Measurements from ENCODE around the gene B2M.
"Not testable (repeated sequence)": the region's sequence is repeated elsewhere in the genome, so short reads cannot be mapped to it uniquely, and the experiment has no call there.

The B2M gene

DNA sequence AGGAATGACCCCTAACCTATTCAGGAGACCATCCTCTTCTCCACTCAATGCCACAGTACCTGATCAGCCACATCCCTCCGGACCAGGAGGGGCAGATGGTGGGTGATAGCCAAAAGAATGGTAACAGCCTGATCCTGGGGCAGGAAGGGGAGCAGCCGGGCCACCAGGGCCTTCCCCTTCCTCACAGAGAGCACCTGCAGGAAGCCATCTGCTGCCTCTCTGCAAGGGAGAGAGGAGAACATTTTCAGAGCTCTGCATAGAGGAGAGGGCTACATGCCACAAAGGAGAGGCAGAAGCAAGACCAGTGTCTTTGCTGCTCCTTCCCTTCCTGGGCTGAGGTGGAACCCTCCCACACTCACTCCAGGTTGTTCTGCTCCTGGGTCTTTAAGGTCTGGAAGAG, 42.4 kb upstream of the B2M start:
- TF ChIP-seq, protein P1, sequence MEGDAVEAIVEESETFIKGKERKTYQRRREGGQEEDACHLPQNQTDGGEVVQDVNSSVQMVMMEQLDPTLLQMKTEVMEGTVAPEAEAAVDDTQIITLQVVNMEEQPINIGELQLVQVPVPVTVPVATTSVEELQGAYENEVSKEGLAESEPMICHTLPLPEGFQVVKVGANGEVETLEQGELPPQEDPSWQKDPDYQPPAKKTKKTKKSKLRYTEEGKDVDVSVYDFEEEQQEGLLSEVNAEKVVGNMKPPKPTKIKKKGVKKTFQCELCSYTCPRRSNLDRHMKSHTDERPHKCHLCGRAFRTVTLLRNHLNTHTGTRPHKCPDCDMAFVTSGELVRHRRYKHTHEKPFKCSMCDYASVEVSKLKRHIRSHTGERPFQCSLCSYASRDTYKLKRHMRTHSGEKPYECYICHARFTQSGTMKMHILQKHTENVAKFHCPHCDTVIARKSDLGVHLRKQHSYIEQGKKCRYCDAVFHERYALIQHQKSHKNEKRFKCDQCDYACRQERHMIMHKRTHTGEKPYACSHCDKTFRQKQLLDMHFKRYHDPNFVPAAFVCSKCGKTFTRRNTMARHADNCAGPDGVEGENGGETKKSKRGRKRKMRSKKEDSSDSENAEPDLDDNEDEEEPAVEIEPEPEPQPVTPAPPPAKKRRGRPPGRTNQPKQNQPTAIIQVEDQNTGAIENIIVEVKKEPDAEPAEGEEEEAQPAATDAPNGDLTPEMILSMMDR (IDR thresholded peaks at IDR 0.05; ENCODE audit: insufficient read depth, low read depth, low read length, missing control alignments) = no peak
- no peak overlapping the region for H3K4me3 ChIP-seq (ENCODE audit: low read length)
- DNase-seq (ENCODE audit: low read depth) = no peak

DNA sequence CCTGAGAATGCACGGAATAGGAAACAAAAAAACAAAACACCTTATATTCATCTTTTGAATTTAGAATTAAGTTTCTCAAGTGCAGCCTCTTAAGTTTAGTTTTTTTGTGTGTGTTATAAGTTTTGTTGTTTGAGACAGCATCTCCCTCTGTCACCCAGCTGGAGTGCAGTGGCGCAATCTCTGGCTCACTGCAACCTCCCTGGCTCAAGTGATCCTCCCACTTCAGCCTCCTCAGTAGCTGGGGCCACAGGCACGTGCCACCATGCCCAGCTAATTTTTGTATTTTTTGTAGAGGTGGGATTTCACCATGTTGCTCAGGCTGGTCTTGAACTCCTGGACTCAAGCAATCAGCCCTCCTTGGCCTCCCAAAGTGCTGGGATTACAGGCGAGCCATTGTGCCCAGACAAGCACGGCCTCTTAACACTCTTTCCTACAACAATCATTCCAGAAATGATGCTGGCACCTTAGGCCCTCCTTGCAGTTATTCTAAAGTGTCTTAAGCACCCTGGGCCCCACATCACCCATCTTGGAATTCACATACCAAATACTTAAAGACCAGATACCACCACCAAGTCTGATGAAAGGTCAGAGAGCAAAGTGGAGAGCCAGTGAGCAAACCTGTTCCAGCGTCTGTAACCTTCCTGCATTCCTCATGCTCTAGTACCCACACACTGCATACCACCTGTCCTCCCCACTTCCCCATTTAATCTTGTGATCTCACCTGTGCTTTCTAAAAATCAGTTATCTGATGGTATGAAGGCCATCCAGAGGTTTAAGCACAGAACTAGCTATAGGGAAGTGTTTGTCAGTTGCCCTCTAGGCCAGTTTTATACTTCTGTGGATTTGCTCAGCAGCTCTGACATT, 41.0 kb upstream of the B2M start:
- no peak for DNase-seq (ENCODE audit: low read depth)
- H3K4me3 ChIP-seq (ENCODE audit: low read length) = no peak overlapping the region
- TF ChIP-seq, protein P1 (IDR thresholded peaks at IDR 0.05; ENCODE audit: insufficient read depth, low read depth, low read length, missing control alignments) = no peak

DNA sequence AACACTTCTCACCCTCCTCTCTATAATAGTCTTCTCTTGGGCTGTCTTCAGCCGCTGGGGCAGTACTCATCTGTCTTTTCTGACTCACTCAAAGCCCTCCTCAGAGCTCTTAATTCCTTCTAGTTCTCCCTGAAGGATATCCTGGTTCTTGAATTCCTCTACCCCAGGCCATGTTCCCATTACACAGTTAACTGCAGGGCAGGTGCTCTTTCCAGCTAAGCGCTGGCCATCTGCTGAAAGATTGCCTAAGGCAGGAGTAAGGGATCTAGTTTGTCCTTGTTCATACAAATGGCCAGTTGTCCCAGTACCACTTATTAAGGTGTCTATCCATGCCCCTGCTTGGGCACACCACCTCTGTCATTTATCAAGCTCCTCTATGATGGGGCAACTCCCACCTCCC, 37.7 kb upstream of the B2M start:
- no peak for DNase-seq (ENCODE audit: low read depth)
- H3K4me3 ChIP-seq (ENCODE audit: low read length) = no peak overlapping the region
- TF ChIP-seq, protein P1 (IDR thresholded peaks at IDR 0.05; ENCODE audit: insufficient read depth, low read depth, low read length, missing control alignments) = no peak

DNA sequence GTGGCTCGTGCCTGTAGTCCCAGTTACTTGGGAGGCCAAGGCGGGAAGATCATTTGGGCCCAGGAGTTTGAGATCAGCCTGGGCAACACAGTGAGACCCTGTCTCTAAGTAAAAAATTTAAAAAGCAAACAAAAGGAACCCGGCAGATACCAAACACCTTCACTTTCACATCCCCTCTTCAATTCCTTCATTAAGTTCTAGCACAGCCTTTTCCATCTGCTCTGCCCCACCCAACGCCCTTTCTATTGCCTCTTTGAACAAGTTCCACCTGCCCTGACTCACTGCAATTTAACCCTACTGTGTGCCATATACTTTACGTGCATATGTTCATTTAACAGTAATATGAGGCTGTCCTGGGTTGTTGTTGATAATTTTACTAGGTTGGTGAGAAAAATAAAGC, 35.4 kb upstream of the B2M start:
- DNase-seq (ENCODE audit: low read depth) = no peak
- no peak overlapping the region for H3K4me3 ChIP-seq (ENCODE audit: low read length)
- TF ChIP-seq, protein P1 (IDR thresholded peaks at IDR 0.05; ENCODE audit: insufficient read depth, low read depth, low read length, missing control alignments) = no peak

DNA sequence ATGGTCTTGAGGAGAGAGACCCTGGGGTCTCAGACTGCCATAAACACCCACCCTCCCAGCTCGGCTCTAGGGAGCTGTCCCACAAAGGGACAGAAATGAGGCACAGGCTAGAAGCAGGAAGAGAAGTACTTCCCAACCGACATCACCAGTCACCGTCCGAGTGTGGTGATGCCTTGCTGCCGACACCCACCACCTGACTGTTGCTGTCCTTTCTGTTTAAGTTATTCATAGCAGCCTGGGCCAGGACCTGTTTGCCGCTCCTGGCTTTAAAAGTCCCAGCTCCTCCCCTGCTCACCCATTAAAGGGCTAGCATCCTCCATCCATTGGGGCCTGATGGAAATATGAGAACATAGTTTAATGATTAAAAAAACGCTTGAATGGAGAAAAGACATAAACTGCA, 34.6 kb upstream of the B2M start:
- TF ChIP-seq, protein P1 (IDR thresholded peaks at IDR 0.05; ENCODE audit: insufficient read depth, low read depth, low read length, missing control alignments) = no peak
- no peak overlapping the region for H3K4me3 ChIP-seq (ENCODE audit: low read length)
- peak; percentile 24 for DNase-seq (ENCODE audit: low read depth)

DNA sequence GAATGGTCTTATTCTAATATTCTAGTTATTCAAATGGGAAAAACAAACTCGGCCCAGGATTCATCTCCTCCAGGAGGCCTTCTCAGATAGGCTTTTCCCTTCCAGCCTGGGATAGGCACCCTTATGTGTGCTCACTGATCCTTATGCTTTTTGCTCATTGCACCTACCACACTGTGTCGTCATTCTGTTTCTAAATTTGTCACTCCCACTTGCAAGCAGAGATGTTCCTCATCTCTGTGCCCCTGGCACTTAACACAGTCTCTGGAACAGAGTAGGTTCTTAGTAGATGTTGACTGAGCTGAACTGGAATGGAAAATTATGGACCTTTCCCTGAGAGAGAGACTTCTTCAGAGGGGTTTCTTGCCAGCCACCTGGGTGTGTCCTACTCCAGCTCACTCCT, 29.1 kb upstream of the B2M start:
- H3K4me3 ChIP-seq (ENCODE audit: low read length) = no peak overlapping the region
- no peak for DNase-seq (ENCODE audit: low read depth)
- TF ChIP-seq, protein P1 (IDR thresholded peaks at IDR 0.05; ENCODE audit: insufficient read depth, low read depth, low read length, missing control alignments) = no peak

DNA sequence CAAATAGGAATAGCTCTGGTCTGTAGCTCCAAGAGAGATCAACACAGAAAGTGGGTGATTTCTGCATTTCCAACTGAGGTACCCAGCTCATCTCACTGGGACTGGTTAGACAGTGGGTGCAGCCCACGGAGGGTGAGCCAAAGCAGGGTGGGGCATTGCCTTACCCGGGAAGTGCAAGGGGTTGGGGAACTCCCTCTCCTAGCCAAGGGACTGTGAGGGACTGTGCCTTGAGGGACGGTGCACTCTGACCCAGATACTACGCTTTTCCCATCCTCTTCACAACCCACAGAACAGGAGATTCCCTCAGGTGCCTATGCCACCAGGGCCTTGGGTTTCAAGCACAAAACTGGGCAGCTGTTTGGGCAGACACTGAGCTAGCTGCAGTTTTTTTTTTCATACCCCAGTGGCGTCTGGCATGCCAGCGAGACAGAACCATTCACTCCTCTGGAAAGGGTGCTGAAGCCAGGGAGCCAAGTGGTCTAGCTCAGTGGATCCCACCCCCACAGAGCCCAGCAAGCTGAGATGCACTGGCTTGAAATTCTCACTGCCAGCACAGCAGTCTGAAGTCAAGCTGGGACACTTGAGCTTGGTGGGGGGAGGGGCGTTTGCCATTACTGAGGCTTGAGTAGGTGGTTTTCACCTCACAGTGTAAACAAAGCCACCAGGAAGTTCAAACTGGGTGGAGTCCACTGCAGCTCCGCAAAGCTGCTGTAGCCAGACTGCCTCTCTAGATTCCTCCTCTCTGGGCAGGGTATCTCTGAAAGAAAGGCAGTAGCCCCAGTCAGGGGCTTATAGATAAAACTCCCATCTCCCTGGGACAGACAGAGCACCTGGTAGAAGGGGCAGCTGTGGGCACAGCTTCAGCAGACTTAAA, 28.3 kb upstream of the B2M start:
- peak; percentile 74 for DNase-seq (ENCODE audit: low read depth)
- H3K4me3 ChIP-seq (ENCODE audit: low read length) = not testable (repeated sequence)

DNA sequence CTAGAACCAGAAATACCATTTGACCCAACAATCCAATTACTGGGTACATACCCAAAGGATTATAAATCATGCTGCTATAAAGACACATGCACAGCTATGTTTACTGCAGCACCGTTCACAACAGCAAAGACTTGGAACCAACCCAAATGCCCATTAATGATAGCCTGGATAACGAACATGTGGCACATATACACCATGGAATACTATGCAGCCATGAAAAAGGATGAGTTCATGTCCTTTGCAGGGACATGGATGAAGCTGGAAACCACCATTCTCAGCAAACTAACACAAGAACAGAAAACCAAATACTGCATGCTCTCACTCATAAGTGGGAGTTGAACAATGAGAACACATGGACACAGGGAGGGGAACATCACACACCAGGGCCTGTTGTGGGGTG, 22.0 kb upstream of the B2M start:
- H3K4me3 ChIP-seq (ENCODE audit: low read length); DNase-seq (ENCODE audit: low read depth): not testable (repeated sequence)

DNA sequence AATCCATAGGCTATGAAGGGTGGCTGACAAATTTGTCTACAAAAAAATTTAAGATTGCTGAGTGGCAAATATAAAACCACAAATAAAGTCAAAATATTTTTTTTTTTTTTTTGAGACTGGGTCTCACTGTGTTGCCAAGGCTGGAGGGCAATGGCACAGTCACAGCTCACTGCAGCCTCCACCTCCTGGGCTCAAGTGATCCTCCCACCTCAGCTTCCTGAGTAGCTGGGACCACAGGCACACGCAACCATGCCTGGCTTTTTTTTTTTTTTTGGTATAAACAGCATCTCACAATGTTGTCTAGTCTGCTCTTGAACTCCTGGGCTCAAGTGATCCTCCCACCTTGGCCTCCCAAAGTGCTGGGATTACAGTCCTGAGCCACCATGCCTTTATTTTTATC, 21.1 kb upstream of the B2M start:
- not testable (repeated sequence) for H3K4me3 ChIP-seq (ENCODE audit: low read length); DNase-seq (ENCODE audit: low read depth)

Data from epithelial cell of esophagus (primary cell).